Measurements from ENCODE around the gene SLC2A1. TPM values are rescaled to one million over a fixed set of nuclear protein-coding genes. Genes with fewer than 3 reads are reported as not detected.

The SLC2A1 gene
- total RNA-seq, 4 donors from 2014 or later = 238 to 883 (median 448) TPM

- no peak for DNase-seq
- no peaks in the 10 kb centered on the region for H3K9me3 ChIP-seq
- TF ChIP-seq CTCF (IDR thresholded peaks at IDR 0.05) = no peak
- no peak for TF ChIP-seq POLR2A (IDR thresholded peaks at IDR 0.05)
- peak overlapping the region in 3 of 4 donors; percentile 81 to 97 (median 96) for H3K4me3 ChIP-seq
- peaks cover 0 to 6% (median 0%) of the 10 kb centered on the region in 3 donors for H3K36me3 ChIP-seq
- WGBS, 2 donors = 70 to 80% methylated on average over 1 of the region's 1 CpG
- intact Hi-C loops (cut with DNase I) = no loop called here
- peak overlapping the region in 3 of 4 donors; percentile 12 to 99 (median 96) for H3K27ac ChIP-seq
- peaks cover 32 to 87% (median 40%) of the 10 kb centered on the region in 3 donors for H3K4me1 ChIP-seq
- peaks cover 0 to 4% (median 0%) of the 10 kb centered on the region in 4 donors for H3K27me3 ChIP-seq
These were observed 1.4 kb upstream of the SLC2A1 start for GRCh38 chr1:42960122-42960390.

- Histone ChIP-seq H3K27ac (peak overlapping the region; percentile 95 to 99 (median 96)), H3K4me1 (peaks cover 36 to 87% (median 40%) of the 10 kb centered on the region in 3 donors), H3K36me3 (peaks cover 0 to 27% (median 0%) of the 10 kb centered on the region in 3 donors), H3K27me3 (peaks cover 0 to 4% (median 0%) of the 10 kb centered on the region in 4 donors), H3K9me3 (no peaks in the 10 kb centered on the region), H3K4me3 (peak overlapping the region; percentile 71 to 97 (median 88))
- intact Hi-C loops (cut with DNase I) = no loop called here
- peak in 2 of 4 donors; percentile 4 to 39 for TF ChIP-seq POLR2A (IDR thresholded peaks at IDR 0.05)
- TF ChIP-seq CTCF (IDR thresholded peaks at IDR 0.05) = no peak
- DNase-seq = no peak
- 0% methylated on average over 1 of the region's 72 CpGs; no CpG with 5 or more reads in 1 of the 2 donors for WGBS, 2 donors
These were observed 684 bp downstream of the SLC2A1 start for GRCh38 chr1:42957880-42958487.

GRCh38 chr1:42957229-42957879 is 1.3 kb downstream of the SLC2A1 start:
- WGBS, 2 donors = 23 to 28% methylated on average over 8 to 20 of the region's 26 CpGs
- intact Hi-C loops (cut with DNase I) = no loop called here
- Histone ChIP-seq H3K9me3 (no peaks in the 10 kb centered on the region), H3K27me3 (no peaks in the 10 kb centered on the region), H3K36me3 (peaks cover 0 to 33% (median 0%) of the 10 kb centered on the region in 3 donors), H3K4me1 (peaks cover 36 to 87% (median 43%) of the 10 kb centered on the region in 3 donors), H3K4me3 (peak overlapping the region; percentile 71 to 97 (median 88)), H3K27ac (peak overlapping the region; percentile 95 to 99 (median 96))
- no peak for DNase-seq
- TF ChIP-seq CTCF (IDR thresholded peaks at IDR 0.05) (no peak), POLR2A (IDR thresholded peaks at IDR 0.05) (no peak)

GRCh38 chr1:42956739-42957138 is 1.9 kb downstream of the SLC2A1 start:
- Histone ChIP-seq H3K9me3 (no peaks in the 10 kb centered on the region), H3K4me3 (peak overlapping the region; percentile 71 to 97 (median 88)), H3K4me1 (peaks cover 40 to 87% (median 40%) of the 10 kb centered on the region in 3 donors), H3K27me3 (no peaks in the 10 kb centered on the region), H3K36me3 (peaks cover 0 to 39% (median 0%) of the 10 kb centered on the region in 3 donors), H3K27ac (peak overlapping the region; percentile 95 to 99 (median 96))
- TF ChIP-seq CTCF (IDR thresholded peaks at IDR 0.05) (no peak), POLR2A (IDR thresholded peaks at IDR 0.05) (no peak)
- no peak for DNase-seq
- 31 to 37% methylated on average over 3 of the region's 3 CpGs for WGBS, 2 donors
- intact Hi-C loops (cut with DNase I) = no loop called here
